Stimulated activated CD4-positive, alpha-beta T cell treated with anti-CD3 and anti-CD28 coated beads, Interleukin-1b, Interleukin-23, amount 100 ng/mL, for 24 hours (primary cell): ENCODE data around the gene RNF121.
A peak's percentile ranks its signal among the peaks of the same experiment; 100 is the strongest.

Source experiments
- DNase-seq, 4 experiments: peaks; one replicate each; pipeline ENCODE4 v3.0.0-alpha.2; 2020; ENCODE audit warnings: low read depth in 4 of 4, low spot score in 1 of 4

The RNF121 gene

DNA sequence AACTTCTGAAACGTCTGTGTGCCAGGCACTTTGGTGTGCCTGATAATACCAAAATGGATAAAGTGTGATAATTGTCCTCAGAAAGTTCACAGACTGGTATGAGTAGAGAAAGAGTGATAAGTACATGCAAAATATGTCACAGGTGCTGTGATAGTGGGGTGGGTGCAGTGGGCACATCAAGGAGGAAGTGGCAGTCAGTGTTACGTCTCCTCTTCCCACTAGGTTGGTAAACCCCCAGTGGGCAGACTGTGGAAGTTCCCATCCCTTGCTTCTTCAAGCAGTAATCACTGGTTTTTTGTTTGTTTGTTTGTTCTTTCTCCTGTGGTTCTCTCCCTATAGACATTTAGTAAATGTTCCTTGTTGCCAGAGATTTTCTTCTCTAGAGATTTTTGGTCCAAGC, 5.4 kb downstream of the RNF121 start:
- DNase-seq = no peak

DNA sequence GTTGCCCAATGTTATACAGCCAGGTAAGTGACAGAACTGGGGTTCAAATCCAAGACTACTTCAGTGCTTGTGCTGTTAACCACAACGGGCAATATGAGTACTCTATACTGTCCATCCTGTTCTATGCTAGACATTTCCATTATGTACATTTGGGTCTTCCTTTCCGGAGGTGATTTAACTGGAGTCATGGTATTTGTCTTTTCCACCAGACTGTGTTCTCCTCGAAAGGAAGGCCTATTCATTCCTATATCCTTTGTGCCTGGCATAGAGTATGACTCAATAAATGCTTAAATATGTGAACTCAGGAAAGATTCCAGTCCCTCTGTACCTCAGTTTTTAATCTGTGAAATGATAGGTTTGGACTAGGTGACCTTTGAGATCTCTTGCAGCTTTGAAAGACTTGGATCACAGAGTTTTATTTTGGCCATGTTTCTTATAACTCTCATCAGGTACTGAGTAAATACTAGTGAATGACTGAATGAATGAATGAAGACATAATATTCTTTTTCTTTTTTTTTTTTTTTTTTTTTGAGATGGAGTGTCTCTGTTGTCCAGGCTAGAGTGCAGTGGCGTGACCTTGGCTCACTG, 6.6 kb downstream of the RNF121 start:
- DNase-seq = no peak

DNA sequence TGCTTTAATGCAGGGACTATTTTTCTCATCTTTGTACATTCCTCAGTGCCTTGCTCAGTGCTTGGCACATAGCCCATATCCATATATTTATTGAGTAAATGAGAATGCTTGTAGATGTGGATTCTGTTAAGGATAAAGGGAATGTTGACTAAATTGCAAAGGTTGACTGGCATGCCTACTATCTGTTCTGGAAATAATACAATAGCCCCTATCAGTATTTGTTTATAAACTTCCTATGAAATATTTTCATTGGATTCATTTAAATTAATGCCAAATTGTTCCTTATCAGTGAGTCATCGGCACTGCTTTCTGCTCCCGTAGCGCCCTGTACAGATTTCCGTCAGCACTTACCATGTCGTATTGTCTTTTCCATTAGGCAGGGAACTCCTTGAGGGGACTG, 8.0 kb downstream of the RNF121 start:
- no peak for DNase-seq

DNA sequence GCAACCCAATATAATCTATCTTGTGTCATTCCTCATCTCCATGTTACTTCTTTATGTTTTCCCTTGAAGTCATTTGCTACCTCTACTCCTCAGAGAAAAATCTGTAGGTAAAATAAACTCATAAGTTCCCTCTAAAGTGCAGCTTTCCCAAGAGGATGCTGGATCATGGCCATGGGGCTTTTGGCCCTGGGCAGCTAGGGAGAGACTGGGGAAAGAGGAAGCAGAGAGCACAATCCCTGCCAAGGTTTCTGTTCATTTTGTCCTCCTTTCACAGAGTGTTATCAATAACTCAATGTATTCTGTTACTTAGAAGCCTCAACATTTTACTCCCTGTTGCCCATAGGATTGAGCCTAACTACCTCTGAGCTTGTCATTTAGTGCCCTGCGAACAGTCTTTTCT, 9.0 kb downstream of the RNF121 start:
- no peak for DNase-seq

DNA sequence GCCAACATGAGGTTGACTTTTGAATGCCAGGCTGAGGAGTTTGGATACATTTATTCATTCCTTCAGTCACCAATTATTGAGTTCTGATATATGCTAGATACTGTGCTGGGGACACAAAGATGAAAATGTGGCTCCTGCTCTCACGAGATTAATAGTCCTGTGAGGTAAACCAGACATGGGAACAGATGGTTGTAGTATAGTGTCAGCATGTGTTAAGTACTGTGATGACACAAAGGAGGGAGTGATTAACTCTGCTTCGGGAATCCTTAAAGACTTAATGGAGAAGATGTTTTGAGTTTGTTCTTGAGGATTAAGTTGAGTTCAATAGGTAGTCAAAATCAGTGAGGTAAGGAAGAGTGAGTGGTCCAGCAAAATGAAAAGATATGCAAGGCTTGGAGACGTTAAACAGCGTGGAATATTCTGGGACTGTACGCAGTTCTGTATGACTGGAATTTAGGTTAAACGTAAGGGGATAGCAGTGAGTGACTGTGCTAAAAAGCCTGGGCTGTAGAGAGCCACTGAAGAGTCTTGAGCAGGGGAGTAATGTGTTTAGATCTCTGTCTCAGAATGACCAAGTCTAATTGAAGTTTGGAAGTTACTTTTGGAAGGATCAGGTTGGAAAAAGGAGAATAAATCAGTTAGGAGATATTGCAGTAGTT, 11.8 kb downstream of the RNF121 start:
- DNase-seq = no peak

DNA sequence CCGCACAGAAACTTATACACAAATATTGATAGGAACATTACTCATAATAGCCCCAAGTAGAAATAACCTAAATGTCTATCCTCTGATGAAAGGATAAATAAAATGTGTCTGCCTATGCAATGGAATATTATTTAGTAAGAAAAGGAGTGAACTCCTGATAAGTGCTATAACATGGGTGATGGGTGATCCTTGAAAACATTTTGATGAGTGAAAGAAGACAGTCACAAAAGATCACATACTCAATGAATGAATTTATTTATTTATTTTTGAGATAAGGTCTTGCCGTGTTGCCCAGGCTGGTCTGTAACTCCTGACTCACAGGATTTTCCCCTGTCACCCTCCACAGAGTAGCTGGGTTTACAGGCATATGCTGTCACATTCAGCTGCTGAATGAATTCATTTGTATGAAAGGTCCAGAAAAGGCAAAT, 17.3 kb downstream of the RNF121 start:
- DNase-seq = no peak

DNA sequence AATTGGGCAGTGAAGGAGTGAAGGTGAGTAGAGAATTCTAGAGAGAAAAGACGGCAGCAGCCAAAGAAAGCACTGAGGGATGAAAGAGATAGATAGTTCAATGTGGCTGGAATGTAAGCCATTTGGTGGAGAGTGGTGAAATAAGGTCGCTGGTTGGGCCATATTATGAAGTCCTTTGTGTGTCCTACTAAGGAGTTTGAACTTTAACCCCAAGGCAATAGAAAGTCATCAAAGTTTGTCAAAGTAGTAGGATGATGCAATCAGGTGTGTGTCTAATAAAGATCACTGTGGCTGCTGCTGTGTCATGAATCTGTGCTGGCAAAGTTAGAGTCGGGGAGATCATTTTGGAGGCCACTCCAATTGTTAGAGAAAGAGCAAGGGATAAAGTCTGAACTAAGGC, 18.7 kb downstream of the RNF121 start:
- DNase-seq = no peak

DNA sequence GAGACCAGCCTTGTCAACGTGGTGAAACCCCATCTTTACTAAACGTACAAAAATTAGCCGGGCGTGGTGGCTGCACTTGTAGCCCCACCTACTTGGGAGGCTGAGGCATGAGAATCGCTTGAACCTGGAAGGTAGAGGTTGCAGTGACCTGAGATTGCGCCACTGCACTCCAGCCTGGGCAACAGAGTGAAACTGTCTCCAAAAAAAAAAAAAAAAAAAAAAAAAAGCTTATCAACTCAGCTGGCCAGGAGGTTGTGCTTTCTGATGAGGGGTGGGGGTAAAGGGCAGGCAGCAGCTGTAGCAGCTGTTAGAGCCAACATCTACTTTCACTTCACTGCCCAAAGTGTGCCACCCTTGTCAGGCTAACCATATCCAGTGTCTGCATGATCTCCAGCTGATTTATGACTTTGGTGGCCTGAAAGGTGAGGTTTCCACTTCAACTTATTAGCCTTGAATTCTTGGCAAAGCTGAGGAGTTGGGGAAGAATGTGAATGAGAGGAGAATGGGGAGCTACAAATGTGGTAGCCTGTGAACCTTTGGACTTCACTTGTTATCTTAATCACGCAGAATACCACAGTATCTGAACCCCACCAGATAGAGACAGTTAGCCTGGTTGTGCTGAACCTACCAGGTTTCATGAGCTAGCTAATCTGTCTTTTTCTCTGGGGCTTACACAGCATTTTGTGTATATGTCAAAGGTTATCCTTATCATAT, 19.6 kb downstream of the RNF121 start:
- no peak for DNase-seq

DNA sequence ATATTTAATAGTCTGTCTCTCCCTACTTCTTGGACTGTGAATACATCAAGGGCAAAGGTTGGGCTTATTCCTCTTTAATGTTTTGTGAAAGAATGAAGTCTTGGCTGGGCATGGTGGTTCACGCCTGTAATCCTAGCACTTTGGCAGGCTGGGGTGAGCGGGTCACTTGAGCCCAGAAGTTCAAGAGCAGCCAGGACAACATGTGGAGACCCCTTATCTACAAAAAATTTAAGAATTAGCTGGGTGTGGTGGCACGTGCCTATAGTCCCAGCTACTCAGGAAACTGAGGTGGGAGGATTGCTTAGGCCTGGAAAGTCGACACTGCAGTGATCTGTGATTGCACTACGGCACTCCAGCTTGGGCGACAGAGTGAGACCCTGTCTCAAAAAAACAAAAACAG, 20.2 kb downstream of the RNF121 start:
- DNase-seq = no peak

DNA sequence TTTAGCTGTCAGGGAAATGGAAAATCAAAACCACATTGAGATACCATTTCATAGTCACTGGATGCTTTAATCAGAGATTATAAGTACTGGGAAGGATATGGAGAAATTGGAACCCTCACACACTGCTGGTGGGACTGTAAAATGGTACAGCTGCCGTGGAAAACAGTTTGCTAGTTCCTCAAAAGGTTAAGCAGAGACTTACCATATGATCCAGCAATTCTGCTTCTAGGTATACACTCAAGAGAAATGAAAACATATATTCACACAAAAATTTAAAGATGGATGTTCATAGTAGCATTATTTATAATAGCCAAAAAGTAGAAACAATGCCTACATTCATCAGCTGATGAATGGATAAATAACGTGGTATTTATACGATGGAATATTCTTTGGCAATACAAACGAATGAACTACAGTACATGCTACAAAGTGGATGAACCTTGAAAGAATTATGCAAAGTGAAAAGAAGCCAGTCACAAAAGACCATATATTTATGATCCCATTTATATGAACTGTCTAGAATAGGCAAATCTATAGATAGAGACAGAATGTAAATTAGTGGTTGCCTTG, 23.0 kb downstream of the RNF121 start:
- no peak for DNase-seq

DNA sequence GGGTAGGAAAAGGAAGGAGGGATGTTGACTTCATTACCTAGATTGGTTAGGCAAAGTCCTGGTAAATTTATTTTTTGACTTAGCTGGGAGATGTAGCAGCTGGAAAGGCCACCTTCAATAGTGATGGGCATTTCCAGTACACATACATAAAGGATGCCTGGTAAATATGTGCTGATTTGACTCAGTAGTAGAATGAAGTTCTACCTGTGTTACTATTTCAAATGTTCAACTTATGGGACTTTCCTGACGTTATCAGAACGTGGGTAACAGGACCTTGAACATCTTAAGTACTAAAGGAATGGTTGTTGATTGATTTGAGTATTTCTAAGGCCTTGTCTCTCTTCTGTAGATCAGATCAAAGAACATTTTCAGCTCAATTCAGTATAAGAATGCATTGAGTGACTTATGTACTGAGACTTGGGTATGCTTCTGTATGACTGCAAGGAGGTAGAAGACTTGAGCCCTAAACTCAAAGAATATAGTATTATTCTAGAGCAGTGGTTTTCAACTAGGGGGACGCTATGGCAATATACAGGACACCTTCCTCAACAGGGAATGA, 27.1 kb downstream of the RNF121 start:
- DNase-seq = no peak

DNA sequence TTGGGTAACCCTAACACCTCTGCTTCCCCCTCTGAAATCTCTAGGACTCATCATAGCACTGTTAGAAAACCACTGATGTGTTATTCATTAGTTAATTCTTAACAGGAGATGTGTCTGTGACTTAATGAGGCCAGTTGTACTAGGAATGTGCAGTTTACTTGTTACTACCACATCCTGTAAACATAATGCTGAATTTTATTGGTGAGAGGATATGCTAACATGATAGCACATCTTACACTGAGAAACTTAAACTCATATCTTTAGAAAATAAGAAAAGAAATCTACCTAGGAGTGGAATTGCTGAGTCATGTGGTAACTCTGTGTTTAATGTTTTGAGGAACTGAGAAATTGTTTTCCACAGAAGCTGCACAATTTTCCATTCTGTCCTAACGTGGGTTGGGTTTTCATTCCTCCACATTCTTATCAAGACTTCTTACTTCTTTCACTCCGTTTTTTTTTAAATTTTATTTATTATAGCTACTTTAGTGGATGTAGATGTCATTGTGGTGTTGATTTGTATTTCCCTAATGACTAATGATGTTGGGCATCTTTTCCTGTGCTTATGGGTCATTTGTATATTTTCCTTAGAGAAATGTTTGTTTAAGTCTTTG, 33.7 kb downstream of the RNF121 start:
- DNase-seq = no peak

DNA sequence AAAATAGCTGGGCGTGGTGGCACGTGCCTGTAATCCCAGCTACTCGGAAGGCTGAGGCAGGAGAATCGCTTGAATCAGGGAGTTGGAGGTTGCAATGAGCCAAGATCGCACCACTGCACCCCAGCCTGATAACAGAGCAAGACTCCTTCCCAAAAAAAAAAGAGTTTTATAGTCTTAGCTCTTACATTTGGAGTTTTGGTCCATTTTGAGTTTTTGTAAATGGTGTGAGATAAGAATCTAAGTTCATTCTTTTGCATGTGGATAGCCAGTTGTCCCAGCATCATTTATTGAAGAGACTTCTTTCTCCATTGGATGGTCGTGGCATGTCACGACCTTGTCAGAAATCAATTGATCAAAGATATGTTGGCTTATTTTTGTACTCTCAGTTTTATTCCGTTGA, 34.6 kb downstream of the RNF121 start:
- no peak for DNase-seq

DNA sequence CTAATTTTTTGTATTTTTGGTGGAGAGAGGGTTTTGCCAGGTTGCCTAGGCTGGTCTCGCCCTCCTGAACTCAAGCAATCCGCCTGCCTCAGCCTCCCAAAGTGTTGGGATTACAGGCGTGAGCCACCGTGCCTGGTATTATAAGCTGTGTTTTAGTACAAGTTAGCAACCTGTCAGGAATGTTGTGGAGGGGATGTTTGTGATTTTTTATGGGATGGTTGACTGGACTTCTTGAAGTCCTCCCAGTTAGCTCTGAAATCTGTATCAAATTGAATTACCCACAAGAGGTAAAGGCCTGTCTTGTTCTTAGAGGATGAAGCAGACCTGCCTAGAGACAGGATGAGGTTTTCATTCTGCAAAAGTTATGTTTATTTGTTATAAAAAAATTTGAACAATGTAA, 35.8 kb downstream of the RNF121 start:
- DNase-seq = no peak

DNA sequence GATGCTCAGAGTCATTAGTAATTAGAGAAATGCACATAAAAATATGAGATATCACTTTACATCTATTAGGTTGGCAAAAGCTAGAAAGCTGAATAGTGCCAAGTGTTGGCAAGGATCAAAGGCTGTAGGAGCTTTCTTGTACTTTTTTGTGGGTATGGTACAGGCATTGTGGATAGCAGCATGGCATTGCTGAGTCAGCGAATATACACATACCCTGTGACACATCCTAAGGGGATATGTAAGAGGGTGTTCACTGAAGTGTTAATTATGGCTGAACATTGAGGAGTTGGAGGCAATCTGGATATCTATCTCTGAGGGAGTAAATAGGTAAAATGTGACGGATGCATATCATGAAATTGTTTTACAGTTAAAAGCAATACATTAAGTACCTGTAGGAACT, 42.8 kb downstream of the RNF121 start:
- DNase-seq = no peak

DNA sequence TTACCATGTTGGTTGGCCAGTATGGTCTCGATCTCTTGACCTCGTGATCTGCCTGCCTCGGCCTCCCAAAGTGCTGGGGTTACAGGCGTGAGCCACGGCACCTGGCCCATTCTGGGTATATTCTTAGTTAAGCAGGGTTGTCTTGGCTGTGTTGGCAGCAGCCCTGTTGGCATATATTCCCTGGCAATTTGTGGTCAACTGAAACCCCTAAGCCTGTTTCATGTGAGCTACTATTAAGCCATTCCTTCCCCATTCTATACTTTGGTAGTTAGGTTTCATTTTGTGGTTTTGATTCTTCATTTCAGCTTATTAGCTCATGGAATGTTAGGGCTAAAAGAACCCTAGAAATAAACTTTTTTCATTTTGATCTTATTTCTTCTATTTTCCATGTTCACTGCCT, 47.7 kb downstream of the RNF121 start:
- DNase-seq = no peak

DNA sequence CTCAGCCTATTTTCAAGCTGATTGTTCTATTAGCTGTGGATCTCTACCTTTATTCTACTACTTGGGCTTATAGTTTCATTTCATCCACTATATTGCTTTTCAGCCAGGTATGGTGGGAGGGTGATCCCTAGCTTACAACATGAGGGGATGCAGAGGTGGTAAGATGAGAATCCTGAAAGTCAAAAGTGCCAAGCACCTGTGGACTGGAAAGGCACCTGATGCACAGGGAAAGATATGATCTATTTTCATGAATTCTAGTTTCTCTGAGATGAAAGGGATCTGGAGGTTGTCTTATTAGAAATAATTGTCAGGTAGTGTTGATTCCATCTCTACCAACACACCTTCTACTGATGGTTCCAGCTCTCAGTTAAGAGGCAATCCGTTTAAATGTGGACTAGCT, 48.2 kb downstream of the RNF121 start:
- no peak for DNase-seq

DNA sequence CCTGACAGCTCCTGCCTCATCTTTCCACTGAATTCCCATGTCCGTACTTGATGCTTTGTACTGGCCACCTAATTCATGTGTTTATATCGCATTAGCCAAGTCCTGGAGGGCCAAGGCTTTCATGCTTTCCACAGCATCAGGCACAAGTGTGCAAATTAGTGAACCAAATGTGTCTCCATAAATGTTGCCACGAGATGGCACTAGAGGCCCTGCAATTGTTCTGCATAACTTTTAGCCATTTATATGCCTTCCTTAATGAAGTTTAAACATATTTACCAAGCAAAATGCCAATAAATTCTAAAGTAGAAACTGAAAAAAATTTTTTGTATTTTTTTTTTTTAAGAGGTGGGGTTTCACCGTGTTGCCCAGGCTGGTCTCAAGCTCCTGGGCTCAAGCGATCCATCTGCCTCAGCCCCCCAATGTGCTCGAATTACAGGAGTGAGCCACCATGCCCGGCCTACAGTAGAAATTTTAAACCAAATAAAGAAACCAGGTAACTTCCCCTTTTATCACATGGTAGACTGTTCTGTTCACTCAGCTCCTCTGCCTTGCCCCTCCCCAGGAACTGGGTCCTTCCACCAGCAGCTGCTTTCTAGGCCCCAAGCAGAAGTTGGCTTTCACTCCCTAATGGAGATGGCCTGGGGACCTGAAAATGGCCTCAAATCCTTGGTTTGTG, 49.0 kb downstream of the RNF121 start:
- peak in 1 of 4 experiments; percentile 20 for DNase-seq

DNA sequence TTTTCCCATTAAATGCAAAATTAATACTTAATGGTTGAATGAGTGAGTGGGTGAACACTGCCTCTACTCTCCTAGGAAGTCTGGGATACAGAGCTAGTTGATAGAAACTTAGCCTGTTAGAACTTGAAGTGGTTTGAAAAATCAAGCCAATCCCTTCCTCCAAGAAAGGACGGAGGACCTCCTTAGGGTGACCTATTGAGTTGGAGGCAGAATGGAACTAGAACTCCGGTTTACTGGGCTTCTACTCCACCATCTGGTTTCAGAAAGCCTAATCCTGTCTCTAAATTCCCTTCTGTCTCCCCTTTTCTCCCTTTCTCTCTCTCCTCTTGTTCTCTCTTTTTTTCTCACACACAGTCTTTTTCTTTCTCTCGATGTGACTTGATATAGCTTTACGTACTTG, 50.2 kb downstream of the RNF121 start:
- DNase-seq = no peak

DNA sequence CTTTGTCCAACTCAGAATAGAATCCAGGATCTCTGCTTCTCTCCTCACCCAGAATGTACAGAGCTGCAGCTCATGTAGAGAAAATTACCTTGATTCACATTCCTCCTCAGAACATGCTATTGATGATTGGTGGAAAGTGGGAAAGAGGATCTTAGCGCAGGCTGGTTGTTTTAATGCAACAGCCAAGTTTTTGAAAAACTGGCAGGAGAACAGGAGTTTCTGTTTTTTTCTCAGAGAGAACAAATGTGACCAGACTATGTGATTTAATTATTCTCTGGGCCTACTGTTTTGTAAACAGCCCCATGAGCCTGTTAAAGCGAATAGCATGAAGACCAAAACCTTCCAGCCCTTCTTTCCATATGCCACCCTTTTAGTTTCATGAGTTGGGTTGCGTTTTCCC, 50.8 kb downstream of the RNF121 start:
- no peak for DNase-seq

DNA sequence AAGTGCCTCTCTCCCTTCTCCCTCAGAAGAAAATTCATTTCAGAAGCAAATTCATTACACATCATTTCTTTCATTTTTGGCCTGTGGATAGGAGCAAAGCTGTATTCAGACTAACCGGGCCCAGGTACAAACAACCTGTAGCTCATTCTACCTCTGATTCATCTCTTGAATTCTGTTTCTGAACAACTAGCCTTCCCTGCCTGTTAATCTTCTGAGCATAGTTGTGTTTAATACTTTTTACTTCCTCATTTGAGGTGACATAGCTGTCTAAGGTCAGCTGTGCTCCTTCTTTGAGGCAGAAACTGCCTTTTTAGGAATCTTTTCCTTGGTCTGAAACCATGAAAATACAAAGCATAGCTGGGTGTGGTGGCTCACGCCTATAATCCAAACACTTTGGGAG, 57.3 kb downstream of the RNF121 start:
- no peak for DNase-seq
